IMR-90 (cell line): ENCODE measurements around the gene RHOU. TPM values are rescaled to one million over a fixed set of nuclear protein-coding genes. Genes with fewer than 3 reads are reported as not detected.

Experiments
- ATAC-seq: fragments of 200-7000 bp; cut with Tn5 transposase; 2 replicates; pipeline ENCODE4 v1.9.1; 2020; ENCODE audit warnings: low read depth, mild to moderate bottlenecking, moderate library complexity
- BruUV-seq: library from RNA; stranded (reverse); fragments of 400-500 nt; replicated peaks from 2 replicates; lab custom pipeline; 2021; lab: Mats Ljungman, UMichigan
- CTCF ChIA-PET: fragments of 300-600 bp; formaldehyde crosslinking; extraction: SDS; loops from one replicate; lab custom pipeline; 2021; ENCODE audit warnings: antibody characterized with exemption; lab: Yijun Ruan, JAX
- POLR2A ChIA-PET: fragments of 300-600 bp; sonication (Branson Sonifier 250); formaldehyde crosslinking; loops from one replicate; lab custom pipeline; 2022; ENCODE audit warnings: antibody characterized with exemption; ENCODE audit not compliant: unreplicated experiment; lab: Charles Lee
- DNase-seq: peaks from one replicate; pipeline ENCODE4 v3.0.0; 2013
- H2AFZ ChIP-seq: replicated peaks from 2 replicates; pipeline ENCODE3; 2013; ENCODE audit warnings: low read length, mild to moderate bottlenecking; ENCODE audit not compliant: poor library complexity
- H2AK5ac ChIP-seq: 2 replicates; pipeline ENCODE4 v1.6.1; 2013; ENCODE audit warnings: low read depth, low read length, inconsistent platforms
- H2AK9ac ChIP-seq: replicated peaks from 2 replicates; pipeline ENCODE3; 2013; ENCODE audit warnings: mild to moderate bottlenecking, low read depth, low read length, moderate library complexity; ENCODE audit not compliant: poor library complexity
- H2BK120ac ChIP-seq: 2 replicates; pipeline ENCODE4 v1.6.1; 2013; ENCODE audit warnings: low read depth, low read length, inconsistent platforms
- H2BK15ac ChIP-seq: 3 replicates; pipeline ENCODE4 v1.6.1; 2013; ENCODE audit warnings: low read depth, low read length, inconsistent platforms
- H2BK20ac ChIP-seq: 2 replicates; pipeline ENCODE4 v1.6.1; 2013; ENCODE audit warnings: low read depth, mild to moderate bottlenecking, inconsistent platforms, low read length, moderate library complexity
- H2BK5ac ChIP-seq: 2 replicates; pipeline ENCODE4 v1.6.1; 2013; ENCODE audit warnings: mild to moderate bottlenecking, low read depth, low read length, inconsistent platforms; ENCODE audit not compliant: poor library complexity, severe bottlenecking
- H3K14ac ChIP-seq: replicated peaks from 2 replicates; pipeline ENCODE4 v1.6.1; 2013; ENCODE audit warnings: low read depth, low read length, inconsistent platforms
- H3K18ac ChIP-seq: 2 replicates; pipeline ENCODE4 v1.6.1; 2013; ENCODE audit warnings: low read depth, low read length, control low read depth
- H3K23ac ChIP-seq: 2 replicates; pipeline ENCODE4 v1.6.1; 2013; ENCODE audit warnings: low read depth, low read length, inconsistent platforms
- H3K27ac ChIP-seq: 2 replicates; pipeline ENCODE4 v1.5.1; 2013; ENCODE audit warnings: mild to moderate bottlenecking, control low read depth, low read length; ENCODE audit not compliant: insufficient read depth
- H3K27me3 ChIP-seq: 2 replicates; pipeline ENCODE4 v1.6.1; 2013; ENCODE audit warnings: low read length; ENCODE audit not compliant: control insufficient read depth, insufficient read depth
- H3K36me3 ChIP-seq: 2 replicates; pipeline ENCODE4 v1.6.1; 2013; ENCODE audit warnings: low read length, mixed read lengths; ENCODE audit not compliant: control insufficient read depth, insufficient read depth
- H3K4ac ChIP-seq: 2 replicates; pipeline ENCODE4 v1.6.1; 2013; ENCODE audit warnings: low read depth, low read length, inconsistent platforms
- H3K4me1 ChIP-seq: 2 replicates; pipeline ENCODE4 v1.6.1; 2013; ENCODE audit warnings: low read length, mixed read lengths; ENCODE audit not compliant: control insufficient read depth, insufficient read depth
- H3K4me2 ChIP-seq: 2 replicates; pipeline ENCODE4 v1.6.1; 2013; ENCODE audit warnings: low read depth, mild to moderate bottlenecking, control low read depth, low read length, moderate library complexity
- H3K4me3 ChIP-seq: 2 replicates; pipeline ENCODE4 v1.5.1; 2013; ENCODE audit warnings: low read depth, mild to moderate bottlenecking, control low read depth, low read length, moderate library complexity; ENCODE audit not compliant: insufficient read depth
- H3K56ac ChIP-seq: 2 replicates; pipeline ENCODE4 v1.6.1; 2013; ENCODE audit warnings: low read length, inconsistent platforms; ENCODE audit not compliant: insufficient read depth; ENCODE audit errors: extremely low read depth
- H3K79me1 ChIP-seq, 2 experiments: 2 replicates each; pipeline ENCODE4 v1.6.1; 2013; ENCODE audit warnings: low read length in 2 of 2, inconsistent platforms in 1 of 2, low read depth in 1 of 2
- H3K9ac ChIP-seq: 2 replicates; pipeline ENCODE4 v1.6.1; 2013; ENCODE audit warnings: low read depth, low read length, control low read depth
- H3K9me1 ChIP-seq: 2 replicates; pipeline ENCODE4 v1.6.1; 2013; ENCODE audit warnings: low read length, inconsistent platforms; ENCODE audit not compliant: insufficient read depth
- H3K9me3 ChIP-seq: 2 replicates; pipeline ENCODE4 v1.6.1; 2013; ENCODE audit warnings: low read length; ENCODE audit not compliant: control insufficient read depth, insufficient read depth
- H4K20me1 ChIP-seq: 2 replicates; pipeline ENCODE4 v1.6.1; 2013; ENCODE audit warnings: low read length, inconsistent platforms; ENCODE audit not compliant: insufficient read depth
- H4K5ac ChIP-seq: 2 replicates; pipeline ENCODE4 v1.6.1; 2013; ENCODE audit warnings: mild to moderate bottlenecking, low read depth, low read length, control low read depth
- H4K8ac ChIP-seq, 2 experiments: 2 replicates each; pipeline ENCODE4 v1.6.1; 2013; ENCODE audit warnings: low read depth in 2 of 2, low read length in 2 of 2, control low read depth in 1 of 2, inconsistent platforms in 1 of 2
- H4K91ac ChIP-seq: 2 replicates; pipeline ENCODE4 v1.6.1; 2013; ENCODE audit warnings: low read depth, low read length, inconsistent platforms; ENCODE audit not compliant: insufficient read depth
- BHLHE40 ChIP-seq: fragments of 150-350 bp; IDR thresholded peaks from 2 replicates; pipeline ENCODE4 v1.6.1; 2016; ENCODE audit warnings: mild to moderate bottlenecking, low read depth, low read length
- CEBPB ChIP-seq: IDR thresholded peaks from 2 replicates; pipeline ENCODE4 v1.6.1; 2012; ENCODE audit warnings: low read depth, low read length, improper control_type of control experiment
- CHD1 ChIP-seq: IDR thresholded peaks from 2 replicates; pipeline ENCODE4 v1.6.1; 2012; ENCODE audit warnings: low read depth, low read length, improper control_type of control experiment
- ELK1 ChIP-seq: fragments of 150-350 bp; IDR thresholded peaks from 2 replicates; pipeline ENCODE4 v1.6.1; 2016; ENCODE audit warnings: low read depth, mild to moderate bottlenecking, low read length, moderate library complexity, borderline replicate concordance
- FOS ChIP-seq: fragments of 150-350 bp; IDR thresholded peaks from 2 replicates; pipeline ENCODE4 v1.6.1; 2016; ENCODE audit warnings: low read depth, low read length
- MAFK ChIP-seq: IDR thresholded peaks from 2 replicates; pipeline ENCODE4 v1.6.1; 2012; ENCODE audit warnings: low read depth, low read length, improper control_type of control experiment
- MAZ ChIP-seq: IDR thresholded peaks from 2 replicates; pipeline ENCODE4 v1.6.1; 2012; ENCODE audit warnings: low read depth, mild to moderate bottlenecking, low read length, improper control_type of control experiment, moderate library complexity, borderline replicate concordance
- MXI1 ChIP-seq: IDR thresholded peaks from 2 replicates; pipeline ENCODE4 v1.6.1; 2012; ENCODE audit warnings: low read depth, mild to moderate bottlenecking, low read length, moderate library complexity, borderline replicate concordance
- NFE2L2 ChIP-seq: fragments of 150-350 bp; IDR thresholded peaks from 2 replicates; pipeline ENCODE4 v1.6.1; 2016; ENCODE audit warnings: low read depth, mild to moderate bottlenecking, low read length
- POLR2A ChIP-seq: IDR thresholded peaks from 2 replicates; pipeline ENCODE4 v1.6.1; 2012; ENCODE audit warnings: mild to moderate bottlenecking, low read depth, low read length
- RAD21 ChIP-seq: IDR thresholded peaks from 2 replicates; pipeline ENCODE4 v1.6.1; 2012; ENCODE audit warnings: low read length, improper control_type of control experiment
- RCOR1 ChIP-seq: IDR thresholded peaks from 2 replicates; pipeline ENCODE4 v1.6.1; 2012; ENCODE audit warnings: mild to moderate bottlenecking, low read length, improper control_type of control experiment; ENCODE audit not compliant: insufficient replicate concordance
- RFX5 ChIP-seq: IDR thresholded peaks from 2 replicates; pipeline ENCODE4 v1.8.0; 2012; ENCODE audit warnings: low read depth, mild to moderate bottlenecking, low read length, moderate library complexity
- SMC3 ChIP-seq: fragments of 150-350 bp; IDR thresholded peaks from 2 replicates; pipeline ENCODE4 v1.6.1; 2016; ENCODE audit warnings: low read depth, mild to moderate bottlenecking, antibody characterized with exemption, low read length, moderate library complexity
- USF2 ChIP-seq: fragments of 150-350 bp; IDR thresholded peaks from 2 replicates; pipeline ENCODE4 v1.6.1; 2017; ENCODE audit warnings: mild to moderate bottlenecking, antibody characterized with exemption, low read length, low read depth
- WGBS, 2 experiments: methylation state at CpG; one replicate each; pipeline versions ENCODE4 v1.1.5 to v1.1.7; 2013; ENCODE audit warnings: missing lambda C conversion rate in 2 of 2; ENCODE audit not compliant: insufficient read length in 1 of 2; ENCODE audit errors: extremely low coverage in 2 of 2; 5-methylcytosine and 5-hydroxymethylcytosine counted together
- dilution Hi-C: fragments of 300-500 bp; cut with HindIII; formaldehyde crosslinking; loops from one replicate; pipeline ENCODE4 v1.14.3; 2018; ENCODE audit warnings: low sequenced_read_pairs; ENCODE audit not compliant: unreplicated experiment
- in situ Hi-C: fragments of 300-500 bp; cut with MboI; formaldehyde crosslinking; loops from 3 replicates; pipeline ENCODE4 v1.14.3; 2019; ENCODE audit warnings: low sequenced_read_pairs, inconsistent platforms, mixed read lengths
- intact Hi-C: fragments of 100-400 bp; cut with micrococcal nuclease; formaldehyde crosslinking; loops from 2 replicates; pipeline ENCODE4 v1.10.0; 2022
- polyA plus RNA-seq, 3 experiments: library from polyadenylated mRNA; depleted of rRNA; stranded (reverse); fragments of >200 nt; gene quantifications; 2 replicates each; pipeline ENCODE4 v1.2.3, GENCODE V29; 2012; ENCODE audit warnings: low replicate concordance in 1 of 3
- total RNA-seq: library from RNA; depleted of rRNA; stranded (reverse); fragments of >200 nt; gene quantifications from 2 replicates; pipeline ENCODE4 v1.2.3, GENCODE V29; 2012
- TF ChIP-seq, protein P1 (sequence below): conservative IDR thresholded peaks from 2 replicates; pipeline ENCODE4 v1.5.1; 2012; ENCODE audit warnings: mild to moderate bottlenecking, low read depth, low read length, improper control_type of control experiment

RHOU gene
- total and polyA plus RNA-seq, 2 of the 4 experiments (the other 2 are of a cell fraction), result 0.44 to 0.72 TPM

DNA sequence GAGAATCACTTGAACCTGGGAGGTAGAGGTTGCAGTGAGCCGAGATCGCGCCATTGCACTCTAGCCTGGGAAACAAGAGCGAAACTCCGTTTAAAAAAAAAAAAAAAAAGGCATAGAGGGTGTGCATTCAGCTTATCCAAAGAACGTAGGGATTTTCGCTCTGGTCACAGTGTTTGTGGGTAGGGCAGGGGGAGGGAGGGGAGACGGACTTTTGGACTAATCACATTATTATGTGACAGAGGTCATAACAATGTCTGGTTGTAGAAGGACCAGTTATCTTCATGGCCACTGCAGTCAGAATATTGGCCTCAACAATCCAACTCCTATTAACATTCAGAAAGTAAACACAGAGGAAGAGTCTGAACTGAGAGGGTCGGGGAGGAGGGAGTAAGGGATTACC is 25.7 kb downstream of the RHOU start:
- Histone ChIP-seq H3K4me3 (no peak overlapping the region), H4K20me1 (no peaks in the 10 kb centered on the region), H3K56ac (no peak overlapping the region), H3K18ac (no peak overlapping the region), H2BK15ac (no peak overlapping the region), H3K9ac (no peak overlapping the region), H2BK120ac (no peak overlapping the region), H3K79me1 (no peaks in the 10 kb centered on the region), H3K36me3 (no peaks in the 10 kb centered on the region), H3K27me3 (peaks cover 31% of the 10 kb centered on the region), H3K23ac (no peak overlapping the region), H3K9me3 (no peaks in the 10 kb centered on the region; the same call in 1 of the 2 replicates), H2BK5ac (no peak overlapping the region), H2AFZ (no peak overlapping the region), H3K4ac (no peak overlapping the region), H2BK20ac (no peak overlapping the region), H3K4me1 (no peaks in the 10 kb centered on the region), H4K91ac (no peak overlapping the region), H3K27ac (no peak overlapping the region), H4K8ac (no peak overlapping the region), H3K4me2 (no peak overlapping the region), H2AK5ac (no peak overlapping the region), H3K14ac (no peak overlapping the region), H3K9me1 (no peaks in the 10 kb centered on the region), H2AK9ac (no peak overlapping the region), H4K5ac (no peak overlapping the region)
- no peak for TF ChIP-seq NFE2L2
- no peak for TF ChIP-seq RCOR1
- no peak for TF ChIP-seq MXI1
- no peak for TF ChIP-seq SMC3
- TF ChIP-seq FOS, result no peak
- no peak for TF ChIP-seq POLR2A
- TF ChIP-seq ELK1, result no peak
- no peak for TF ChIP-seq USF2
- TF ChIP-seq RAD21, result no peak
- TF ChIP-seq MAZ, result no peak
- TF ChIP-seq MAFK, result no peak
- no peak for TF ChIP-seq RFX5
- TF ChIP-seq, protein P1, sequence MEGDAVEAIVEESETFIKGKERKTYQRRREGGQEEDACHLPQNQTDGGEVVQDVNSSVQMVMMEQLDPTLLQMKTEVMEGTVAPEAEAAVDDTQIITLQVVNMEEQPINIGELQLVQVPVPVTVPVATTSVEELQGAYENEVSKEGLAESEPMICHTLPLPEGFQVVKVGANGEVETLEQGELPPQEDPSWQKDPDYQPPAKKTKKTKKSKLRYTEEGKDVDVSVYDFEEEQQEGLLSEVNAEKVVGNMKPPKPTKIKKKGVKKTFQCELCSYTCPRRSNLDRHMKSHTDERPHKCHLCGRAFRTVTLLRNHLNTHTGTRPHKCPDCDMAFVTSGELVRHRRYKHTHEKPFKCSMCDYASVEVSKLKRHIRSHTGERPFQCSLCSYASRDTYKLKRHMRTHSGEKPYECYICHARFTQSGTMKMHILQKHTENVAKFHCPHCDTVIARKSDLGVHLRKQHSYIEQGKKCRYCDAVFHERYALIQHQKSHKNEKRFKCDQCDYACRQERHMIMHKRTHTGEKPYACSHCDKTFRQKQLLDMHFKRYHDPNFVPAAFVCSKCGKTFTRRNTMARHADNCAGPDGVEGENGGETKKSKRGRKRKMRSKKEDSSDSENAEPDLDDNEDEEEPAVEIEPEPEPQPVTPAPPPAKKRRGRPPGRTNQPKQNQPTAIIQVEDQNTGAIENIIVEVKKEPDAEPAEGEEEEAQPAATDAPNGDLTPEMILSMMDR, result no peak
- no peak for TF ChIP-seq CEBPB
- TF ChIP-seq CHD1, result no peak
- TF ChIP-seq BHLHE40, result no peak
- DNase-seq, result no peak
- ATAC-seq, result no peak
- intact Hi-C loops, result no loop called here
- CTCF ChIA-PET, result interaction anchor here (0.6 kb wide), 1 partner anchor 31 kb away, joined by 4 read pairs; no protein-coding TSS in a partner anchor
- POLR2A ChIA-PET, result no interaction called here
- in situ Hi-C loops, result no loop called here
- BruUV-seq, result no TSS peak
- 78% methylated on average over 5 of the region's 9 CpGs; no CpG with 5 or more reads in 1 of the 2 experiments for WGBS, 2 experiments
- dilution Hi-C loops, result no loop called here
